Endothelial cell of umbilical vein (primary cell): Measurements from ENCODE around the gene COCH. TPM values are rescaled to one million over a fixed set of nuclear protein-coding genes. Genes with fewer than 3 reads are reported as not detected.
A peak's percentile ranks its signal among the peaks of the same experiment; 100 is the strongest.

ENCODE experiments used
- BruUV-seq: library from RNA; stranded (reverse); fragments of 400-500 nt; replicated peaks from 2 replicates; lab custom pipeline; 2021; lab: Mats Ljungman, UMichigan
- CTCF ChIA-PET: fragments of 300-600, 350-600 bp; sonication (Branson Sonifier 250); formaldehyde crosslinking; loops from one replicate; lab custom pipeline; 2021; ENCODE audit warnings: antibody characterized with exemption, inconsistent platforms; lab: Charles Lee
- POLR2A ChIA-PET: fragments of 300-600, 350-600 bp; sonication (Branson Sonifier 250); formaldehyde crosslinking; loops from one replicate; lab custom pipeline; 2021; ENCODE audit warnings: antibody characterized with exemption, inconsistent platforms; lab: Charles Lee
- DNase-seq: peaks from one replicate; pipeline ENCODE4 v3.0.0-alpha.2; 2011; ENCODE audit warnings: low read depth, low spot score
- FAIRE-seq: peaks from 2 replicates; lab custom pipeline; 2011; peaks lifted over from hg19 to GRCh38; lab: Jason Lieb, UNC
- H2AFZ ChIP-seq: 2 replicates; pipeline ENCODE4 v1.6.0; 2012; ENCODE audit warnings: low read depth, low read length, control low read depth, inconsistent platforms
- H3K27ac ChIP-seq: 2 replicates; pipeline ENCODE4 v1.5.1; 2011; ENCODE audit warnings: low read depth, mild to moderate bottlenecking, control low read depth, low read length, moderate library complexity; ENCODE audit not compliant: insufficient read depth
- H3K27me3 ChIP-seq, 2 experiments: 2 replicates each; pipeline versions ENCODE4 v1.6.0 to v1.6.1; 2011; ENCODE audit warnings: low read length in 2 of 2, mixed read lengths in 1 of 2; ENCODE audit not compliant: control insufficient read depth in 2 of 2, insufficient read depth in 2 of 2
- H3K36me3 ChIP-seq, 2 experiments: 2 replicates in 1 of 2; 3 replicates in 1 of 2; pipeline ENCODE4 v1.5.1; 2011; ENCODE audit warnings: low read length in 2 of 2, mild to moderate bottlenecking in 1 of 2, moderate library complexity in 1 of 2; ENCODE audit not compliant: control insufficient read depth in 2 of 2, insufficient read depth in 2 of 2; ENCODE audit errors: extremely low read depth in 1 of 2
- H3K4me1 ChIP-seq: 3 replicates; pipeline ENCODE4 v1.5.1; 2011; ENCODE audit warnings: mild to moderate bottlenecking, low read length; ENCODE audit not compliant: control insufficient read depth, insufficient read depth; ENCODE audit errors: extremely low read depth
- H3K4me2 ChIP-seq: 2 replicates; pipeline ENCODE4 v1.6.1; 2011; ENCODE audit warnings: low read length, control low read depth, mixed read lengths; ENCODE audit not compliant: insufficient read depth
- H3K4me3 ChIP-seq, 3 experiments: fragments of 200-600 bp in 1 of 3; sonication (generic), shearing (Covaris generic) in 1 of 3; replicated peaks in 1 of 3; 2 replicates each; pipeline ENCODE4 v1.5.1; 2011 to 2016; ENCODE audit warnings: control low read depth in 3 of 3, low read length in 3 of 3, mild to moderate bottlenecking in 2 of 3, inconsistent platforms in 1 of 3, low read depth in 1 of 3, moderate library complexity in 1 of 3; ENCODE audit not compliant: insufficient read depth in 1 of 3
- H3K79me2 ChIP-seq: 2 replicates; pipeline ENCODE4 v1.6.0; 2012; ENCODE audit warnings: low read length, inconsistent platforms; ENCODE audit not compliant: control insufficient read depth, insufficient read depth
- H3K9ac ChIP-seq: replicated peaks from 2 replicates; pipeline ENCODE3; 2011; ENCODE audit warnings: low read length, control low read depth; ENCODE audit not compliant: insufficient read depth; ENCODE audit errors: extremely low read depth
- H3K9me1 ChIP-seq: replicated peaks from 3 replicates; pipeline ENCODE4 v1.6.0; 2011; ENCODE audit warnings: mild to moderate bottlenecking, low read length; ENCODE audit not compliant: control insufficient read depth, insufficient read depth; ENCODE audit errors: extremely low read depth
- H3K9me3 ChIP-seq: replicated peaks from 2 replicates; pipeline ENCODE4 v1.5.1; 2012; ENCODE audit warnings: low read length, inconsistent platforms; ENCODE audit not compliant: control insufficient read depth, insufficient read depth
- H4K20me1 ChIP-seq: replicated peaks from 2 replicates; pipeline ENCODE3; 2011; ENCODE audit warnings: mild to moderate bottlenecking, low read length; ENCODE audit not compliant: control insufficient read depth, insufficient read depth; ENCODE audit errors: extremely low read depth
- CTCF ChIP-seq, 2 donors: IDR thresholded peaks; 1 replicate in 1 of 2; 2 replicates in 1 of 2; pipeline ENCODE4 v1.5.1; 2011; ENCODE audit warnings: low read length in 2 of 2, mild to moderate bottlenecking in 2 of 2, moderate library complexity in 2 of 2, control low read depth in 1 of 2, inconsistent platforms in 1 of 2, low read depth in 1 of 2; ENCODE audit not compliant: insufficient read depth in 1 of 2; ENCODE audit errors: extremely low read depth in 1 of 2
- EZH2 ChIP-seq: IDR thresholded peaks from 2 replicates; pipeline ENCODE4 v1.6.1; 2012; ENCODE audit warnings: borderline replicate concordance, low read depth, mild to moderate bottlenecking, moderate library complexity, low read length, inconsistent platforms; ENCODE audit not compliant: severe bottlenecking
- MAX ChIP-seq: IDR thresholded peaks from 2 replicates; pipeline ENCODE4 v1.6.1; 2011; ENCODE audit not compliant: insufficient read depth, insufficient read length
- dilution Hi-C: fragments of 300-500 bp; cut with MboI; formaldehyde crosslinking; loops from one replicate; pipeline ENCODE4 v1.15.0; 2019; ENCODE audit warnings: low sequenced_read_pairs; ENCODE audit not compliant: extremely low pct_ligation_motif_present
- intact Hi-C: fragments of 100-400 bp; cut with micrococcal nuclease; formaldehyde crosslinking; loops from one replicate; pipeline ENCODE4 v1.10.0; 2022
- polyA plus RNA-seq, 4 experiments: library from polyadenylated mRNA; depleted of rRNA in 3 of 4; stranded (reverse) in 3 of 4; unstranded in 1 of 4; fragments of >200 nt; gene quantifications; 2 replicates each; pipeline versions ENCODE4 v1.2.1 to v1.2.3, GENCODE V29; 2011 to 2012; ENCODE audit warnings: missing spikeins in 1 of 4
- total RNA-seq: library from RNA; stranded (reverse); gene quantifications from 2 replicates; pipeline ENCODE4 v1.2.3, GENCODE V29; 2021

Gene COCH
- total and polyA plus RNA-seq, 2 donors (not counting 3 experiments of a cell fraction or from before 2014, with no cell fraction given) = 0.87 to 1.9 TPM

GRCh38 chr14:30874999-30875787 is 834 bp downstream of the COCH start:
- intact Hi-C loops = loop anchor here (5.0 kb wide), 1 partner anchor 482 kb away; no protein-coding TSS in a partner anchor
- POLR2A ChIA-PET = no interaction called here
- peak; percentile 19 for DNase-seq
- Histone ChIP-seq H3K9me3 (no peaks in the 10 kb centered on the region), H3K4me1 (peaks cover 12% of the 10 kb centered on the region), H3K27me3 (peaks cover 42 to 59% of the 10 kb centered on the region in 2 experiments), H3K9ac (no peak overlapping the region), H3K27ac (no peak overlapping the region), H3K79me2 (no peaks in the 10 kb centered on the region), H2AFZ (peak overlapping the region; percentile 92), H3K36me3 (no peaks in the 10 kb centered on the region), H4K20me1 (no peaks in the 10 kb centered on the region), H3K4me2 (peak overlapping the region; percentile 86), H3K9me1 (no peaks in the 10 kb centered on the region), H3K4me3 (peak overlapping the region; percentile 42 to 50 (median 49))
- dilution Hi-C loops = no loop called here
- TF ChIP-seq MAX = no peak
- TF ChIP-seq EZH2 = peak; percentile 89
- peak; percentile 4 for FAIRE-seq
- CTCF ChIA-PET = no interaction called here
- no TSS peak for BruUV-seq

- DNase-seq (no peak), FAIRE-seq (no peak)
- no TSS peak for BruUV-seq
- POLR2A ChIA-PET = no interaction called here
- Histone ChIP-seq H3K36me3 (no peaks in the 10 kb centered on the region), H4K20me1 (no peaks in the 10 kb centered on the region), H3K9me3 (no peaks in the 10 kb centered on the region), H3K27me3 (peaks cover 39 to 56% of the 10 kb centered on the region in 2 experiments), H3K9me1 (no peaks in the 10 kb centered on the region), H2AFZ (no peak overlapping the region), H3K79me2 (no peaks in the 10 kb centered on the region), H3K9ac (no peak overlapping the region), H3K4me3 (no peak overlapping the region), H3K4me2 (no peak overlapping the region), H3K4me1 (peaks cover 12% of the 10 kb centered on the region), H3K27ac (no peak overlapping the region)
- intact Hi-C loops (no loop called here), dilution Hi-C loops (no loop called here)
- CTCF ChIA-PET = no interaction called here
- TF ChIP-seq CTCF (IDR thresholded peaks at IDR 0.05; ENCODE audit: extremely low read depth in 1 of 2, insufficient read depth in 1 of 2, low read depth in 1 of 2, low read length in 2 of 2) (no peak), EZH2 (peak; percentile 2)
Observed at GRCh38 chr14:30875788-30876053, 1.4 kb downstream of the COCH start.
